Panc1 (cell line): ENCODE measurements around the gene USP5. TPM values are rescaled to one million over a fixed set of nuclear protein-coding genes. Genes with fewer than 3 reads are reported as not detected.

Experiments
- ATAC-seq: fragments of 200-7000 bp; cut with Tn5 transposase; 2 replicates; pipeline ENCODE4 v1.9.1; 2020; ENCODE audit warnings: mild to moderate bottlenecking, moderate library complexity
- BruUV-seq: library from RNA; stranded (reverse); fragments of 400-500 nt; replicated peaks from 2 replicates; lab custom pipeline; 2021; lab: Mats Ljungman, UMichigan
- CTCF ChIA-PET: fragments of 300-600 bp; sonication (Branson Sonifier 250); formaldehyde crosslinking; loops from one replicate; lab custom pipeline; 2022; ENCODE audit warnings: antibody characterized with exemption; lab: Charles Lee
- POLR2A ChIA-PET: fragments of 300-600 bp; sonication (Branson Sonifier 250); formaldehyde crosslinking; loops from one replicate; lab custom pipeline; 2022; ENCODE audit warnings: antibody characterized with exemption; lab: Charles Lee
- DNase-seq: peaks from one replicate; pipeline ENCODE4 v3.0.0-alpha.2; 2010; ENCODE audit warnings: low read depth, low spot score
- H3K27ac ChIP-seq: 2 replicates; pipeline ENCODE4 v1.5.1; 2011; ENCODE audit warnings: mild to moderate bottlenecking, low read length, inconsistent platforms
- H3K27me3 ChIP-seq: fragments of 200-500 bp; sonication (Bioruptor generic); 2 replicates; pipeline ENCODE4 v1.6.0; 2014; ENCODE audit warnings: low read length, inconsistent platforms; ENCODE audit not compliant: control insufficient read depth, insufficient read depth
- H3K36me3 ChIP-seq: fragments of 200-500 bp; sonication (Bioruptor generic); 2 replicates; pipeline ENCODE4 v1.5.1; 2014; ENCODE audit warnings: inconsistent platforms, mild to moderate bottlenecking, low read length, moderate library complexity; ENCODE audit not compliant: control insufficient read depth, insufficient read depth
- H3K4me1 ChIP-seq: 2 replicates; pipeline ENCODE4 v1.5.1; 2011; ENCODE audit warnings: inconsistent platforms, mild to moderate bottlenecking, low read length, moderate library complexity; ENCODE audit not compliant: control insufficient read depth, insufficient read depth
- H3K4me3 ChIP-seq, 2 experiments: 2 replicates each; pipeline ENCODE4 v1.5.1; 2011 to 2012; ENCODE audit warnings: low read depth in 2 of 2, low read length in 2 of 2, mild to moderate bottlenecking in 2 of 2, inconsistent platforms in 1 of 2, moderate library complexity in 1 of 2
- H3K9me3 ChIP-seq: fragments of 200-500 bp; sonication (Bioruptor generic); 2 replicates; pipeline ENCODE4 v1.5.1; 2014; ENCODE audit warnings: low read depth, mild to moderate bottlenecking, inconsistent platforms, low read length, moderate library complexity; ENCODE audit not compliant: control insufficient read depth, insufficient read depth
- CTCF ChIP-seq: fragments of 450-650 bp; IDR thresholded peaks from 2 replicates; pipeline ENCODE4 v1.5.1; 2017; ENCODE audit warnings: mild to moderate bottlenecking
- POLR2AphosphoS5 ChIP-seq: IDR thresholded peaks from 2 replicates; pipeline ENCODE4 v1.6.1; 2012; ENCODE audit warnings: mild to moderate bottlenecking, low read depth, low read length, moderate library complexity
- REST ChIP-seq, 2 experiments: IDR thresholded peaks; 2 replicates each; pipeline ENCODE4 v1.6.1; 2011 to 2012; ENCODE audit warnings: low read depth in 2 of 2, control low read depth in 1 of 2, low read length in 1 of 2, mild to moderate bottlenecking in 1 of 2, moderate library complexity in 1 of 2; ENCODE audit not compliant: insufficient read depth in 1 of 2
- SIN3A ChIP-seq: IDR thresholded peaks from 2 replicates; pipeline ENCODE4 v1.6.1; 2012; ENCODE audit warnings: low read depth, mild to moderate bottlenecking, low read length, moderate library complexity, borderline replicate concordance; ENCODE audit not compliant: insufficient read depth
- TCF7L2 ChIP-seq: IDR thresholded peaks from 2 replicates; pipeline ENCODE4 v1.6.1; 2011; ENCODE audit warnings: mild to moderate bottlenecking, low read depth, low read length, inconsistent platforms
- in situ Hi-C: cut with HindIII; loops from 2 replicates; pipeline ENCODE4 v1.10.0; 2016; ENCODE audit warnings: low sequenced_read_pairs, low pct_unique_long_range_greater_than_20kb
- intact Hi-C: fragments of 100-400 bp; cut with micrococcal nuclease; formaldehyde crosslinking; loops from one replicate; pipeline ENCODE4 v1.10.0; 2022; ENCODE audit not compliant: unreplicated experiment
- total RNA-seq: library from RNA; stranded (reverse); gene quantifications from one replicate; pipeline ENCODE4 v1.2.1, GENCODE V29; 2021; ENCODE audit not compliant: unreplicated experiment

Gene USP5
- total RNA-seq, 1 experiment from 2014 or later, result 104 TPM

- no peaks in the 10 kb centered on the region for H3K27me3 ChIP-seq
- peaks cover 4% of the 10 kb centered on the region; the same call in 1 of the 2 replicates for H3K4me1 ChIP-seq
- peak overlapping the region; percentile 51; the same call in 1 of the 2 replicates for H3K27ac ChIP-seq
- DNase-seq (no peak), ATAC-seq (peak; percentile 22; the same call in 1 of the 2 replicates)
- in situ Hi-C loops, result no loop called here
- POLR2A ChIA-PET, result no interaction called here
- H3K36me3 ChIP-seq, result no peaks in the 10 kb centered on the region; the same call in 1 of the 2 replicates
- TF ChIP-seq TCF7L2 (no peak), POLR2AphosphoS5 (no peak), REST (IDR thresholded peaks at IDR 0.05; ENCODE audit: insufficient read depth in 1 of 2, low read depth in 2 of 2, low read length in 1 of 2) (no peak), SIN3A (no peak), CTCF (no peak)
- CTCF ChIA-PET, result interaction anchor here (0.8 kb wide), 1 partner anchor 11 kb away, joined by 4 read pairs; no protein-coding TSS in a partner anchor
- intact Hi-C loops, result no loop called here
- no TSS peak for BruUV-seq
- H3K4me3 ChIP-seq, result peak overlapping the region; percentile 43 to 69
- H3K9me3 ChIP-seq, result no peaks in the 10 kb centered on the region
Observed at GRCh38 chr12:6914947-6915788, 63.2 kb downstream of the USP5 start.

GRCh38 chr12:6915789-6916285 lies 63.9 kb downstream of the USP5 start:
- no TSS peak for BruUV-seq
- CTCF ChIA-PET, result no interaction called here

More at GRCh38 chr12:6915789-6916285, 63.9 kb downstream of the USP5 start:
- Histone ChIP-seq H3K9me3 (no peaks in the 10 kb centered on the region), H3K27ac (no peak overlapping the region), H3K4me1 (peaks cover 4% of the 10 kb centered on the region; the same call in 1 of the 2 replicates), H3K27me3 (no peaks in the 10 kb centered on the region), H3K36me3 (no peaks in the 10 kb centered on the region; the same call in 1 of the 2 replicates), H3K4me3 (peak overlapping the region in 1 of 2 experiments; percentile 69; a peak in 2 of 4 replicates)
- intact Hi-C loops, result no loop called here
- TF ChIP-seq REST (IDR thresholded peaks at IDR 0.05; ENCODE audit: insufficient read depth in 1 of 2, low read depth in 2 of 2, low read length in 1 of 2) (no peak), CTCF (no peak), TCF7L2 (no peak), SIN3A (no peak), POLR2AphosphoS5 (no peak)
- POLR2A ChIA-PET, result no interaction called here
- DNase-seq (no peak), ATAC-seq (no peak)
- in situ Hi-C loops, result no loop called here
